ENCODE data around the gene MYO5B.

The MYO5B gene

GRCh38 chr18:49911427-49911826 lies 283.5 kb downstream of the MYO5B start:
- H3K79me2 ChIP-seq (ENCODE audit: insufficient read depth, low read length) = no peaks in the 10 kb centered on the region
- no peak overlapping the region for H3K27ac ChIP-seq (ENCODE audit: low read length)
- ATAC-seq (ENCODE audit: insufficient read depth, low read depth) = no peak
- no peak overlapping the region for H2AFZ ChIP-seq (ENCODE audit: low read depth, low read length)
- no peak overlapping the region for H3K9ac ChIP-seq (ENCODE audit: low read depth, low read length)
- TF ChIP-seq CTCF (IDR thresholded peaks at IDR 0.05; ENCODE audit: borderline replicate concordance, extremely low read depth, low read length, poor library complexity, severe bottlenecking) (no peak), EZH2 (IDR thresholded peaks at IDR 0.05; ENCODE audit: borderline replicate concordance, low read depth, low read length, severe bottlenecking) (no peak)
- H4K20me1 ChIP-seq (ENCODE audit: insufficient read depth, low read length) = peaks cover 9% of the 10 kb centered on the region; the same call in 1 of the 2 replicates
- H3K9me3 ChIP-seq (ENCODE audit: insufficient read depth, low read length, severe bottlenecking) = no peaks in the 10 kb centered on the region
- peaks cover 7% of the 10 kb centered on the region for H3K27me3 ChIP-seq (ENCODE audit: insufficient read depth, low read length, poor library complexity)
- H3K4me2 ChIP-seq (ENCODE audit: insufficient read depth, low read length) = no peak overlapping the region
- no peak for DNase-seq
- no peaks in the 10 kb centered on the region for H3K36me3 ChIP-seq (ENCODE audit: insufficient read depth, low read length)
- no peaks in the 10 kb centered on the region for H3K4me1 ChIP-seq (ENCODE audit: insufficient read depth, low read length)
- H3K4me3 ChIP-seq (ENCODE audit: low read depth in 1 of 2, low read length in 2 of 2) = no peak overlapping the region

DNA sequence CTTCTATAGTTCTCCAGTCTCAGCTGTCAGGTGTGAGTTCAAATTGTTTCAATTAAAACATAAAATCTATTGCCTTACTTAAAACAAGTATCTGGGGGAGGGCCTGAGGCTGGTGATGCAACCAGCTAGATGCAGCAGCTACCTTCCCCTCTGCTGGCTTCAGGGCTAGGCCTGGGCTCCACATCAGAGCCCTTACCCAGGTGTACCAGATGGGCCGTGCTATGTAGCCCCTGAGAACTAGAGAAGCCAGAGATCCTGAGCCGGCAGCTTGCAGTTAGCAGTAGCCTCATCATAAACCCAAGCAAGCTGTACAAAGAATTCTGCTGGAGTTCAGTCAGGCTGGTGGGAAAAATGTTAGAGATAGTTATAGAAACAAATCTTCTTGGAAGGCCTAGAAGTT lies 284.0 kb downstream of the MYO5B start:
- Histone ChIP-seq H3K4me1 (ENCODE audit: insufficient read depth, low read length) (no peaks in the 10 kb centered on the region), H3K9ac (ENCODE audit: low read depth, low read length) (no peak overlapping the region), H2AFZ (ENCODE audit: low read depth, low read length) (no peak overlapping the region), H3K27ac (ENCODE audit: low read length) (no peak overlapping the region), H3K4me3 (ENCODE audit: low read depth in 1 of 2, low read length in 2 of 2) (no peak overlapping the region), H3K27me3 (ENCODE audit: insufficient read depth, low read length, poor library complexity) (peaks cover 7% of the 10 kb centered on the region), H3K4me2 (ENCODE audit: insufficient read depth, low read length) (no peak overlapping the region), H3K79me2 (ENCODE audit: insufficient read depth, low read length) (no peaks in the 10 kb centered on the region), H3K9me3 (ENCODE audit: insufficient read depth, low read length, severe bottlenecking) (no peaks in the 10 kb centered on the region), H4K20me1 (ENCODE audit: insufficient read depth, low read length) (peaks cover 9% of the 10 kb centered on the region; the same call in 1 of the 2 replicates), H3K36me3 (ENCODE audit: insufficient read depth, low read length) (no peaks in the 10 kb centered on the region)
- ATAC-seq (ENCODE audit: insufficient read depth, low read depth) (no peak), DNase-seq (no peak)
- TF ChIP-seq CTCF (IDR thresholded peaks at IDR 0.05; ENCODE audit: borderline replicate concordance, extremely low read depth, low read length, poor library complexity, severe bottlenecking) = no peak
- TF ChIP-seq EZH2 (IDR thresholded peaks at IDR 0.05; ENCODE audit: borderline replicate concordance, low read depth, low read length, severe bottlenecking) = no peak

DNA sequence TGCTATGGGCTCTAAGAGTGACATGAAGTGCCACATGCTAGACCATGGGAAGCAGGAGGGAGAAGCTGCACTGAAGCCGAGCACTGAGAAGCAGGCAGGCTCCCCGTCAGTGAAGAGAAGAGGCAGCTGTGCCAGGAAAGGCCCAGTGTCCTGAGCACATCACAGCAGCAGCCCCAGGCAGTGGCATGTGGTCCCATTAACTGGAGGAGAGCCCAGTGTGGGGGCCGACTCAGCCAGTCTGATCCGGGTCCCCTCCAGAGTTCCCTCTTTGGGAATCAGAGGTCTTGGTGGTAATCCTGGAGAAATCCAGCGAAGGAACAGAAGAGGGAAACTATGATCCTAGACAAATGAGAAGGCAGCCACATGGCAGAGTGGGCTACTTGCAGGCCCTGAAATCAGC lies 284.9 kb downstream of the MYO5B start:
- Histone ChIP-seq H3K9ac (ENCODE audit: low read depth, low read length) (no peak overlapping the region), H3K79me2 (ENCODE audit: insufficient read depth, low read length) (no peaks in the 10 kb centered on the region), H3K4me1 (ENCODE audit: insufficient read depth, low read length) (no peaks in the 10 kb centered on the region), H3K36me3 (ENCODE audit: insufficient read depth, low read length) (no peaks in the 10 kb centered on the region), H3K4me3 (ENCODE audit: low read depth in 1 of 2, low read length in 2 of 2) (no peak overlapping the region), H3K27ac (ENCODE audit: low read length) (no peak overlapping the region), H4K20me1 (ENCODE audit: insufficient read depth, low read length) (peaks cover 9% of the 10 kb centered on the region; the same call in 1 of the 2 replicates), H3K4me2 (ENCODE audit: insufficient read depth, low read length) (no peak overlapping the region), H3K9me3 (ENCODE audit: insufficient read depth, low read length, severe bottlenecking) (no peaks in the 10 kb centered on the region), H2AFZ (ENCODE audit: low read depth, low read length) (no peak overlapping the region), H3K27me3 (ENCODE audit: insufficient read depth, low read length, poor library complexity) (peaks cover 7% of the 10 kb centered on the region)
- no peak for TF ChIP-seq EZH2 (IDR thresholded peaks at IDR 0.05; ENCODE audit: borderline replicate concordance, low read depth, low read length, severe bottlenecking)
- TF ChIP-seq CTCF (IDR thresholded peaks at IDR 0.05; ENCODE audit: borderline replicate concordance, extremely low read depth, low read length, poor library complexity, severe bottlenecking) = no peak
- DNase-seq = no peak
- ATAC-seq (ENCODE audit: insufficient read depth, low read depth) = no peak

Data from DND-41 (cell line).